ENCODE measurements around the gene RILPL2.
"Not testable (repeated sequence)": the region's sequence is repeated elsewhere in the genome, so short reads cannot be mapped to it uniquely, and the experiment has no call there.

Gene RILPL2

DNA sequence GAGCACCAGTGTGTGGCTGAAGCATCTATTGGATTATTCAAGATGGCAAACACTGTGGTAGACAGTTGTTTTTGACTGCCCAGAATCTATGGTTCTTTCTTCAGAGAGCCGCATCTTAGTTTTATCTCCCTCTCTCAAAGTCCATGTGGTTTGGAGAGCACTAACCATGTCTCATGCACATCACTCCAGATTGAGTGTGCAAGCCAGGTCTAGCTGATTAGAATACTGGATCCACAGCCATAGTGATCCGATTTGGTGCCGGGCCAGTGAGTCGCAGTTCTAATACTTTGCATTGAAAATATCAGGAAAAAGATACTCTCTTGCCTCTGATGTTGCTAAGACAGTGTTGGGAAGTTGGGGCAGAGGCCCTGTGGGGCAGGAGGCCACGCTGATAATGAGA, 67.3 kb downstream of the RILPL2 start:
- H3K4me1 ChIP-seq: peaks cover 0 to 8% (median 5%) of the 10 kb centered on the region in 4 donors
- intact Hi-C loops (cut with DNase I; ENCODE audit: low total_unique reads): loop anchor here (10.0 kb wide), 2 partner anchors 104 to 116 kb away; no protein-coding TSS in a partner anchor

DNA sequence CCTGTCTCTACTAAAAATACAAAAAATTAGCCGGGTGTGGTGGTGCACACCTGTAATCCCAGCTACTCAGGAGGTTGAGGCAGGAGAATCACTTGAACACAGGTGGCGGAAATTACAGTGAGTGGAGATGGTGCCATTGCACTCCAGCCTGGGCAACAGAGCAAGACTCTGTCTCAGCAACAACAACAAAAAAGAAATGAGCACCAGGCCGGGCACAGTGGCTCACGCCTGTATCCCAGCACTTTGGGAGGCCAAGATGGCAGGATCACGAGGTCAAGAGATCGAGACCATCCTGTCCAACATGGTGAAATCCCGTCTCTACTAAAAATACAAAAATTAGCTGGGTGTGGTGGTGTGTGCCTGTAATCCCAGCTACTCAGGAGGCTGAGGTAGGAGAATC, 68.1 kb downstream of the RILPL2 start:
- DNase-seq, H3K4me1 ChIP-seq, H3K27me3 ChIP-seq, H3K36me3 ChIP-seq, H3K4me3 ChIP-seq, H3K9me3 ChIP-seq, H3K27ac ChIP-seq: not testable (repeated sequence)
- intact Hi-C loops (cut with DNase I; ENCODE audit: low total_unique reads): loop anchor here (10.0 kb wide), 2 partner anchors 104 to 116 kb away; no protein-coding TSS in a partner anchor

More for the DNA sequence above, 67.3 kb downstream of the RILPL2 start:
- Histone ChIP-seq H3K4me3 (no peak overlapping the region), H3K27me3 (no peaks in the 10 kb centered on the region), H3K27ac (no peak overlapping the region), H3K9me3 (no peaks in the 10 kb centered on the region), H3K36me3 (no peaks in the 10 kb centered on the region)
- TF ChIP-seq, protein P1, sequence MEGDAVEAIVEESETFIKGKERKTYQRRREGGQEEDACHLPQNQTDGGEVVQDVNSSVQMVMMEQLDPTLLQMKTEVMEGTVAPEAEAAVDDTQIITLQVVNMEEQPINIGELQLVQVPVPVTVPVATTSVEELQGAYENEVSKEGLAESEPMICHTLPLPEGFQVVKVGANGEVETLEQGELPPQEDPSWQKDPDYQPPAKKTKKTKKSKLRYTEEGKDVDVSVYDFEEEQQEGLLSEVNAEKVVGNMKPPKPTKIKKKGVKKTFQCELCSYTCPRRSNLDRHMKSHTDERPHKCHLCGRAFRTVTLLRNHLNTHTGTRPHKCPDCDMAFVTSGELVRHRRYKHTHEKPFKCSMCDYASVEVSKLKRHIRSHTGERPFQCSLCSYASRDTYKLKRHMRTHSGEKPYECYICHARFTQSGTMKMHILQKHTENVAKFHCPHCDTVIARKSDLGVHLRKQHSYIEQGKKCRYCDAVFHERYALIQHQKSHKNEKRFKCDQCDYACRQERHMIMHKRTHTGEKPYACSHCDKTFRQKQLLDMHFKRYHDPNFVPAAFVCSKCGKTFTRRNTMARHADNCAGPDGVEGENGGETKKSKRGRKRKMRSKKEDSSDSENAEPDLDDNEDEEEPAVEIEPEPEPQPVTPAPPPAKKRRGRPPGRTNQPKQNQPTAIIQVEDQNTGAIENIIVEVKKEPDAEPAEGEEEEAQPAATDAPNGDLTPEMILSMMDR (IDR thresholded peaks at IDR 0.05): no peak
- DNase-seq: no peak

DNA sequence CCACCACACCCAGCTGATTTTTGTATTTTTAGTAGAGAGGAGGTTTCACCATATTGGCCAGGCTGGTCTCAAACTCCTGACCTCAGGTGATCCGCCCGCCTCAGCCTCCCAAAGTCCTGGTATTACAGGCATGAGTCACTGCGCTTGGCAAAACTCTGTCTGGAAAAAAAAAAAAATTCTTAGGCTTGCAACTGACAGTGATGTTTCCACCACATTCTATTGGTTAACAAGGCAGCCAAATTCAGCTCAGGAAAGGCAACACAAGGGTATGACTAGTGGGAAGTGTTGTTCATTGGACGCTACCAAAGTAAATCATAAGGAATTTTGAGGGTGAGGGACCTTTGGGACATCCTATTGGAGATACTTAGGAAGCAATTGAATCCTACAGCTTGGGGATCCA, 69.0 kb downstream of the RILPL2 start:
- Histone ChIP-seq H3K27me3 (no peaks in the 10 kb centered on the region), H3K4me3 (no peak overlapping the region), H3K36me3 (no peaks in the 10 kb centered on the region), H3K9me3 (no peaks in the 10 kb centered on the region), H3K27ac (peak overlapping the region in 1 of 2 donors; percentile 21), H3K4me1 (peaks cover 3 to 17% (median 11%) of the 10 kb centered on the region in 4 donors)
- DNase-seq: peak in 1 of 2 donors; percentile 25
- intact Hi-C loops (cut with DNase I; ENCODE audit: low total_unique reads): loop anchor here (10.0 kb wide), 2 partner anchors 103 to 117 kb away; no protein-coding TSS in a partner anchor
- TF ChIP-seq, protein P1 (IDR thresholded peaks at IDR 0.05): no peak
